ENCODE data around the gene DOK1.
A peak's percentile ranks its signal among the peaks of the same experiment; 100 is the strongest.

Gene DOK1

GRCh38 chr2:74525717-74526648 lies 28.5 kb upstream of the DOK1 start, which contains the start of gene DQX1:
Gene DQX1, minus strand, starts transcription at chr2:74526231. Its CDS starts 502 bp downstream, at chr2:74525729.
- no peak for DNase-seq (ENCODE audit: low read depth in 3 of 3, low spot score in 1 of 3)

GRCh38 chr2:74526649-74527230 lies 27.8 kb upstream of the DOK1 start:
- no peak for DNase-seq (ENCODE audit: low read depth in 3 of 3, low spot score in 1 of 3)

GRCh38 chr2:74527741-74528140 lies 26.8 kb upstream of the DOK1 start:
- no peak for DNase-seq (ENCODE audit: low read depth in 3 of 3, low spot score in 1 of 3)

GRCh38 chr2:74528600-74529356 lies 25.7 kb upstream of the DOK1 start:
- no peak for DNase-seq (ENCODE audit: low read depth in 3 of 3, low spot score in 1 of 3)

GRCh38 chr2:74529357-74530238 lies 24.9 kb upstream of the DOK1 start, which contains the start of the genes AUP1 and HTRA2:
Gene AUP1, minus strand, starts transcription at chr2:74529706. Its CDS starts 77 bp downstream, at chr2:74529629.
Gene HTRA2, plus strand, starts transcription at chr2:74529933. Its CDS starts 74 bp downstream, at chr2:74530007.
- DNase-seq (ENCODE audit: low read depth in 3 of 3, low spot score in 1 of 3): peak; percentile 64 to 71 (median 68)

GRCh38 chr2:74530239-74531187 lies 24.0 kb upstream of the DOK1 start:
- DNase-seq (ENCODE audit: low read depth in 3 of 3, low spot score in 1 of 3): no peak

GRCh38 chr2:74531666-74532065 lies 22.9 kb upstream of the DOK1 start:
- DNase-seq (ENCODE audit: low read depth in 3 of 3, low spot score in 1 of 3): no peak

GRCh38 chr2:74532222-74532621 lies 22.3 kb upstream of the DOK1 start:
- DNase-seq (ENCODE audit: low read depth in 3 of 3, low spot score in 1 of 3): no peak

GRCh38 chr2:74533464-74533863 lies 21.1 kb upstream of the DOK1 start:
- DNase-seq (ENCODE audit: low read depth in 3 of 3, low spot score in 1 of 3): no peak

- no peak for DNase-seq (ENCODE audit: low read depth in 3 of 3, low spot score in 1 of 3)
These were observed 20.1 kb upstream of the DOK1 start for GRCh38 chr2:74534411-74534810.

GRCh38 chr2:74535440-74535965 lies 19.0 kb upstream of the DOK1 start:
- DNase-seq (ENCODE audit: low read depth in 3 of 3, low spot score in 1 of 3): no peak

- DNase-seq (ENCODE audit: low read depth in 3 of 3, low spot score in 1 of 3): no peak
These were observed 18.2 kb upstream of the DOK1 start for GRCh38 chr2:74536166-74536950.

GRCh38 chr2:74537140-74537539 lies 17.4 kb upstream of the DOK1 start:
- DNase-seq (ENCODE audit: low read depth in 3 of 3, low spot score in 1 of 3): no peak

GRCh38 chr2:74538881-74539339 lies 15.6 kb upstream of the DOK1 start:
- no peak for DNase-seq (ENCODE audit: low read depth in 3 of 3, low spot score in 1 of 3)

- DNase-seq (ENCODE audit: low read depth in 3 of 3, low spot score in 1 of 3): no peak
These were observed 14.2 kb upstream of the DOK1 start for GRCh38 chr2:74540291-74540690.

- no peak for DNase-seq (ENCODE audit: low read depth in 3 of 3, low spot score in 1 of 3)
These were observed 11.5 kb upstream of the DOK1 start for GRCh38 chr2:74542978-74543377.

- no peak for DNase-seq (ENCODE audit: low read depth in 3 of 3, low spot score in 1 of 3)
These were observed 9.9 kb upstream of the DOK1 start for GRCh38 chr2:74544634-74545033.

- no peak for DNase-seq (ENCODE audit: low read depth in 3 of 3, low spot score in 1 of 3)
These were observed 8.5 kb upstream of the DOK1 start for GRCh38 chr2:74546004-74546403.

Measured in stimulated activated CD4-positive, alpha-beta T cell treated with anti-CD3 and anti-CD28 coated beads, TNF-alpha, amount 100 ng/mL, for 1 hour (primary cell).